ENCODE results near the gene BBX. TPM values are rescaled to one million over a fixed set of nuclear protein-coding genes. Genes with fewer than 3 reads are reported as not detected.

Gene BBX
- total RNA-seq, 1 donor, result 81.8 TPM

- no peak overlapping the region for H3K4me3 ChIP-seq (ENCODE audit: low read depth, low read length)
- no peak for DNase-seq (ENCODE audit: low read depth)
- TF ChIP-seq, protein P1, sequence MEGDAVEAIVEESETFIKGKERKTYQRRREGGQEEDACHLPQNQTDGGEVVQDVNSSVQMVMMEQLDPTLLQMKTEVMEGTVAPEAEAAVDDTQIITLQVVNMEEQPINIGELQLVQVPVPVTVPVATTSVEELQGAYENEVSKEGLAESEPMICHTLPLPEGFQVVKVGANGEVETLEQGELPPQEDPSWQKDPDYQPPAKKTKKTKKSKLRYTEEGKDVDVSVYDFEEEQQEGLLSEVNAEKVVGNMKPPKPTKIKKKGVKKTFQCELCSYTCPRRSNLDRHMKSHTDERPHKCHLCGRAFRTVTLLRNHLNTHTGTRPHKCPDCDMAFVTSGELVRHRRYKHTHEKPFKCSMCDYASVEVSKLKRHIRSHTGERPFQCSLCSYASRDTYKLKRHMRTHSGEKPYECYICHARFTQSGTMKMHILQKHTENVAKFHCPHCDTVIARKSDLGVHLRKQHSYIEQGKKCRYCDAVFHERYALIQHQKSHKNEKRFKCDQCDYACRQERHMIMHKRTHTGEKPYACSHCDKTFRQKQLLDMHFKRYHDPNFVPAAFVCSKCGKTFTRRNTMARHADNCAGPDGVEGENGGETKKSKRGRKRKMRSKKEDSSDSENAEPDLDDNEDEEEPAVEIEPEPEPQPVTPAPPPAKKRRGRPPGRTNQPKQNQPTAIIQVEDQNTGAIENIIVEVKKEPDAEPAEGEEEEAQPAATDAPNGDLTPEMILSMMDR (IDR thresholded peaks at IDR 0.05; ENCODE audit: insufficient read depth, low read length), result no peak
Measured at GRCh38 chr3:107540857-107541256, 18.1 kb downstream of the BBX start.

- TF ChIP-seq, protein P1 (IDR thresholded peaks at IDR 0.05; ENCODE audit: insufficient read depth, low read length), result no peak
- no peak for DNase-seq (ENCODE audit: low read depth)
- no peak overlapping the region for H3K4me3 ChIP-seq (ENCODE audit: low read depth, low read length)
Measured at GRCh38 chr3:107542665-107543064, 19.9 kb downstream of the BBX start.

DNA sequence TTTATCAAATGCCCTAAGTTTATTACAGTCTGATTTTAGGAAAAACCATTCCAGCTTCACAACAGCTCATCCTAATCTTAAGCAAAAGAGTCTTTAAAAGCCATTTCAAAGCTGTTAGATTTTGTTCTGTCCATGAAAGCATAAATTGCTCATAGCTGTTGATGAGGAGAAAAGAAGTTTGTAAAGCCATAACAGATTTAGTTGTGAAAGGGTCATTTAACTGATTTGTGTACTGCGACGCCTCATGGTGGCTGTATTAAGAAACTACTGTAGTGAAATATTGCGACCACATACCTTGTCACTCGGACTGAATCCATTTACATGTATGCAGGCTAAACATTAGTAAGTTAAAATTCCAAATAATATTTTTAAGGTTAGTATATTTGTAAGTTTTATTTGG lies 20.9 kb downstream of the BBX start:
- DNase-seq (ENCODE audit: low read depth), result peak; percentile 20

DNA sequence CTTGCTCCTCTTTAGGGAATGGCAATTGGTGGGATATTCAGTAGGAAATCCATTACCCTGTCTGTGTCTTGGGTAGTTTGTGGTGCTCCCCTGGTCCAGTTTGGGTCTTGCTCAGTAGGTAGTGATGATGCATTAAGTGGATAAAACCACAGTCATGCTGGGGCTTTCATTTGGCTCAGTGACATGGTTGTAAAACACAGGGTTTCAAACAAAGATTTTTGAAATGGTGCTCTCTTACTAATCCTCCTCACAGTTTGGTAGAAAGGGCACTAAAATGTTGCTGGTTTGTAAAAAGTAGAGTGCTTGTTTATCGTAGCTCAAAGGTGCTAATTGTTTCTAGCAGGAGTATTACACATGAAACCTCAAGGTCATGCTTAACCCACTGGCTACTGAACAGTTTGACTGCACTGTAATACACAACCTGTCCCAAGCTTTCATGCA lies 22.9 kb downstream of the BBX start:
- TF ChIP-seq, protein P1 (IDR thresholded peaks at IDR 0.05; ENCODE audit: insufficient read depth, low read length), result no peak
- no peak overlapping the region for H3K4me3 ChIP-seq (ENCODE audit: low read depth, low read length)
- DNase-seq (ENCODE audit: low read depth), result peak; percentile 10

More for the DNA sequence above, 20.9 kb downstream of the BBX start:
- TF ChIP-seq, protein P1 (IDR thresholded peaks at IDR 0.05; ENCODE audit: insufficient read depth, low read length), result no peak
- no peak overlapping the region for H3K4me3 ChIP-seq (ENCODE audit: low read depth, low read length)

- no peak for DNase-seq (ENCODE audit: low read depth)
- TF ChIP-seq, protein P1 (IDR thresholded peaks at IDR 0.05; ENCODE audit: insufficient read depth, low read length), result no peak
- no peak overlapping the region for H3K4me3 ChIP-seq (ENCODE audit: low read depth, low read length)
Measured at GRCh38 chr3:107548601-107549000, 25.8 kb downstream of the BBX start.

- TF ChIP-seq, protein P1 (IDR thresholded peaks at IDR 0.05; ENCODE audit: insufficient read depth, low read length), result no peak
- no peak overlapping the region for H3K4me3 ChIP-seq (ENCODE audit: low read depth, low read length)
- DNase-seq (ENCODE audit: low read depth), result no peak
Measured at GRCh38 chr3:107555359-107555758, 32.6 kb downstream of the BBX start.

- TF ChIP-seq, protein P1 (IDR thresholded peaks at IDR 0.05; ENCODE audit: insufficient read depth, low read length), result no peak
- no peak overlapping the region for H3K4me3 ChIP-seq (ENCODE audit: low read depth, low read length)
- DNase-seq (ENCODE audit: low read depth), result no peak
Measured at GRCh38 chr3:107557743-107558142, 35.0 kb downstream of the BBX start.
